NOMO-1 treated with DMSO at 0.1 percent for 48 hours (cell line): ENCODE data around the gene ENKUR.

Experiments
- DNase-seq: peaks from one replicate; lab custom pipeline; 2025; ENCODE audit not compliant: unreplicated experiment; lab: John Stamatoyannopoulos, UW

The ENKUR gene

GRCh38 chr10:24949616-24950015 is 66.3 kb downstream of the ENKUR start:
- DNase-seq, result no peak

GRCh38 chr10:24947304-24948097 is 68.5 kb downstream of the ENKUR start:
- peak; percentile 2 for DNase-seq

DNA sequence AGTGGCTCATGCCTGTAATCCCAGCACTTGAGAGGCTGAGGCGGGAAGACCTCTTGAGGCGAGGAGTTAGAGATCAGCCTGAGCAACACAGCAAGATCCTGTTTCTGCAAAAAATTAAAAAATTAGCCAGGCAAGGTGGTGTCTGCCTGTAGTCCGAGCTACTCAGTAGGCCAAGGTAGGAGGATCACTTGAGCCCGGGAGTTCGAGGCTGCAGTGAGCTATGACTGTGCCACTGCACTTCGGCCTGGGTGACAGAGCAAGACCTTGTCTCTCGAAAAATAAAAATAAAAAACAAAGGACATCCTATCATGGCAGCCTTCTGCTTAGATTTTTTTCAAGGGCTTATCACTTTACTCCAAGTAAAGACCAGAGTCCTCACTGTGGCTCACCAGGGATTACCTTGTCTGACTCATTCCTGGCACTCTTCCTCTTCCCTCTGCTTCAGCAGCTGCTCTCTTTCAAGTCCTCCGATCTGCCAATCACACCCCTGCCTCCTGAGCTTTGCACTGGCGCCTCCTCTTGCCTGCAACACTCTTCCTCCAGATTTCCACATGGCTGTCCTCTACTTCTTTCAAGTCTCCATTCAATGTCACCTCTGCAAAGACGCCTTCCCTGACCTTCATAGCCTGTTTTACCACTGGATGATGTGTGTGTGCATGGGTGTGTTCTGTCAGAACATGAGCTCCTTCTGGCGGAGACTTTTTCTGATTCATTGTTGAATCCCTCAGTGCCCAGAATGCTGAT is 71.3 kb downstream of the ENKUR start:
- no peak for DNase-seq

DNA sequence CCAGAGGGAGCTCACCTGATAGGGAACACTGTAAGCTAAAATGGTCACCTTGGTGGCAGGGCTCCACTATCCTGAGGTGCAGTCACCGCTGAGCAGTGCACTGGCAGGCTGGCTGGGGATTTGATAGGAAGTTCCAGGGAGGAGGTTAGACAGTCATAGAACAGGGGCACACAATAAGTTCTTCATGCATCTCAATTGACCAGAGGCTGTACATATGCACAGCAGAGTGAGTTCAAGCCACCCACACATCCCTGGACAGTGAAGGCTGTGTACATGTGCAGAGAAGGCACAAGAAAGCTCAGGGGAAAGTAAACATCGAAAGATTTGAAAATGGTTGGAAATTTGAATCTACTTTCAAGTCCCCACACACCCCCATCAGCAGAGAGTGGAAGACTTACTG is 77.4 kb downstream of the ENKUR start:
- no peak for DNase-seq

DNA sequence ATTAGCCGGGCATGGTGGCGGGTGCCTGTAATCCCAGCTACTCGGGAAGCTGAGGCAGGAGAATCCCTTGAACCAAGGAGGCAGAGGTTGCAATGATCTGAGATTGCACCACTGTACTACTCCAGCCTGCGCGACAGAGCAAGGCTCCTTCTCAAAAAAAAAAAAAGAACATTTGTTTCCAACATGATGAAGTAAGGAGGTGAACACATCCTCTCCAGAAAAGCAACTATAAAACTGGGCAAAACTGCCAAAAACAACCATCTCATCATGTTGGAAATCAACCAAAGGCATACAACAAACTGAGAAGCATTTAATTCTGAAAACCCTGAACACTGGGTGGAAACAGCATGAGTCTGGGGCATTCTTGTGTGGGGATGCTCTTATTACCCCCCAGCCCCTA is 77.9 kb downstream of the ENKUR start:
- DNase-seq, result no peak

DNA sequence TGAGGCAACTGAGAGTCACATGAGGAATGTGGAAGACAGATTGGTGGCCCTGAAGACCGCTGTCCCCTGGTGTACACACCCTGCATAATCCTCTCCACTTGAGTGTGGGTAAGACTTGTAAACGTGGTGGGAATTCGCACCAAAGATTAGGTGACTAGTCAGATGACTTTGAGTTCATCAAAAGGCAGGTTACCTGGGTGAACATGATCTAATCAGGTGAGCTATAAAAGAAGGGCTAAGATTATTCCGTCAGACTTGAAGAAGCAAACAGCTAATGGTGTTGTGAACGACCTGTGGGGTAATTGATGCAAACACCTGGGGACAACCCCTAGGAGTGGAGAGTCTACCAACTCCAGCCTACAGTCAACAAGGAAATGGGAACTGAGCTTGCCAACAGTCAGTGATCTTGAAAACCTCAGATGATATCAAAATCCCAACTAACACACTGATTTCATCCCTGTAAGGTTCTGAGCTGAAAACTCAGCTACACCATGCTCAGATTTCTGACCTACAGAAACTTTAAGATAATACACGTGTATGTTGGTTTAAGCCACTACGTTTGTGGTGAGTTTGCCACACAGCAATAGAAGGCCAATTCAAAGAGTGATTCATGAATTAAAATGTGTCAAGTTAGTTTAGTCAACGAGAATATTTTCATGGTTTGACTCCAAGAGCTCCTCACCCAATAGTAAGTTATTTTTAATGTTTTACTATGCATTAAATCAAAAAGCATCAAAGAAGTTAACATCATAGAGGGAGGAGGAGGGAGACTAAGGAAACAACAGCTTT is 80.3 kb downstream of the ENKUR start:
- no peak for DNase-seq
